HG02610 (cell line): ENCODE data around the gene RBX1.

ENCODE experiments used
- ATAC-seq: cut with Tn5 transposase; IDR thresholded peaks from one replicate; pipeline ENCODE4 v1.9.1; 2021; ENCODE audit warnings: mild to moderate bottlenecking, moderate library complexity; ENCODE audit not compliant: unreplicated experiment

RBX1 gene

GRCh38 chr22:41021061-41021612, 70.0 kb downstream of the RBX1 start:
- ATAC-seq = no peak

GRCh38 chr22:41021613-41022454, 70.7 kb downstream of the RBX1 start:
- no peak for ATAC-seq

DNA sequence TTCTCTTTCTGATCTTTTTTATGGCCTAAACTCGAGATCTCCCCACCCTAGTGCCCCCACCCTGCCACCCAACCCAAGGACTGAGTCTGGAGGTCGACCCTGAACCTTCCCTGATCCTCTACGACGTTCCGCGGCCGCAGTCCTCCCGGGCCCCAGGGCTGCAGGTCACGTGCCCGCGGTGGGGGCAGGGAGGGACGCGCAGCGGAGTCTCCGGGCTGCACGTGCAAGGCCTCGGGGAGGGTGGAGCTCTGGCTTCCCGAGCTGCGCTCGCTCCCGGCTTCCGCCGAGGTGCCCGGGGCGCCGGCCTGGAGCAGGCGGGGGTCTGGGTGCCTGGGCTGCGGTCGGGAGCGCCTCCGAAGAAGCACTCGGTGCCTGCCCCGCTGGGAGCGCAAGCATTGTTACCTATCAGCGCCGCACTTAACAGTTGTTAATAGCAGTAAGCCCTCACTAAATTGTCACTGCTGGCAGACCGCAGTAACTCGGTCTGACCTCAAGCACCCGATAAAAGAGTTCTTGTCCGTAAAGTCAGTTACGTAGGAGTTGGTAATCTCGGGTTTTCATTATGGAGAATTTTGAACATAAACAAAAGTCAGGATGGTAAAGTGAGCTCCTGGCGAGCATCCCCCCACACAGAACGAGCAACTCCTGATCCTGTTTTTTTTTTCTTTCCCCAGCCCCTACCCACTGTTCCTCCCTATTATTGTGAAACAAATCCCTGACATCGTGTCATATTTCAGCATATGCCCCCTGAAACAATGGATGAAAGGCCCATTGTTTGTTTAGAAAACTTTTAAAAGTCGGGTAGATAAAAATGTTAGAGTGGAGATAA, 71.5 kb downstream of the RBX1 start:
- no peak for ATAC-seq
